HepG2 (cell line): Measurements from ENCODE around the gene UST. TPM values are rescaled to one million over a fixed set of nuclear protein-coding genes. Genes with fewer than 3 reads are reported as not detected.

Experiments
- ATF7-NPFF ChIP-seq: sonication (generic); formaldehyde crosslinking; IDR thresholded peaks from 2 replicates; pipeline ENCODE4 v1.8.1; 2023; ENCODE audit warnings: mild to moderate bottlenecking, low read depth, missing genetic modification reagents, moderate library complexity
- BORCS8-MEF2B ChIP-seq: sonication (generic); formaldehyde crosslinking; IDR thresholded peaks from 2 replicates; pipeline ENCODE4 v1.8.0; 2022; ENCODE audit warnings: mild to moderate bottlenecking, missing genetic modification reagents
- FOSL2 ChIP-seq: sonication (generic); formaldehyde crosslinking; IDR thresholded peaks from 2 replicates; pipeline ENCODE4 v1.4.0; 2020; ENCODE audit warnings: missing genetic modification reagents
- SMAD3 ChIP-seq: sonication (generic); formaldehyde crosslinking; IDR thresholded peaks from 2 replicates; pipeline ENCODE4 v1.4.0; 2020; ENCODE audit warnings: missing genetic modification reagents
- ZMYM2 ChIP-seq: sonication (generic); formaldehyde crosslinking; IDR thresholded peaks from 2 replicates; pipeline ENCODE4 v1.8.0; 2022; ENCODE audit warnings: mild to moderate bottlenecking, missing genetic modification reagents
- ZNF20 ChIP-seq: sonication (generic); formaldehyde crosslinking; IDR thresholded peaks from 2 replicates; pipeline ENCODE4 v1.4.0; 2020; ENCODE audit warnings: mild to moderate bottlenecking, moderate library complexity, missing genetic modification reagents
- ZNF260 ChIP-seq: sonication (generic); formaldehyde crosslinking; IDR thresholded peaks from 2 replicates; pipeline ENCODE4 v1.4.0; 2020; ENCODE audit warnings: missing genetic modification reagents, low read depth, mild to moderate bottlenecking, borderline replicate concordance
- ZNF556 ChIP-seq: sonication (generic); formaldehyde crosslinking; IDR thresholded peaks from 2 replicates; pipeline ENCODE4 v1.4.0; 2020; ENCODE audit warnings: mild to moderate bottlenecking, missing genetic modification reagents, borderline replicate concordance
- ZNF598 ChIP-seq: sonication (generic); formaldehyde crosslinking; IDR thresholded peaks from 2 replicates; pipeline ENCODE4 v1.5.1; 2020; ENCODE audit warnings: mild to moderate bottlenecking, missing genetic modification reagents, borderline replicate concordance
- ZNF790 ChIP-seq: sonication (generic); formaldehyde crosslinking; IDR thresholded peaks from 2 replicates; pipeline ENCODE4 v1.8.0; 2022; ENCODE audit warnings: missing genetic modification reagents, mild to moderate bottlenecking, borderline replicate concordance
- polyA plus RNA-seq, 8 experiments: library from polyadenylated mRNA; depleted of rRNA in 3 of 8; stranded (reverse) in 7 of 8; unstranded in 1 of 8; fragments of >200 nt; fragmentation: Illumina TruSeq in 4 of 8; extraction: Trizol in 4 of 8; gene quantifications; 2 replicates each; pipeline versions ENCODE4 v1.2.1 to v1.2.3, GENCODE V29; 2011 to 2016; ENCODE audit warnings: low read depth in 4 of 8, missing spikeins in 1 of 8, mixed read lengths in 1 of 8; ENCODE audit not compliant: insufficient read depth in 1 of 8
- total RNA-seq, 5 experiments: library from RNA; depleted of rRNA; stranded (reverse); fragments of >200 nt; fragmentation: Illumina TruSeq; extraction: Trizol; gene quantifications; 2 replicates each; pipeline ENCODE4 v1.2.3, GENCODE V29; 2016; ENCODE audit warnings: low read depth in 1 of 5
- TF ChIP-seq, protein P1 (sequence below): sonication (generic); formaldehyde crosslinking; IDR thresholded peaks from 2 replicates; pipeline ENCODE4 v1.4.0; 2020; ENCODE audit warnings: mild to moderate bottlenecking, missing genetic modification reagents
- TF ChIP-seq, protein P2 (sequence below): sonication (generic); formaldehyde crosslinking; IDR thresholded peaks from 2 replicates; pipeline ENCODE4 v1.4.0; 2020; ENCODE audit warnings: missing genetic modification reagents, low read depth, mild to moderate bottlenecking, borderline replicate concordance
- TF ChIP-seq, protein P3 (sequence below): sonication (generic); formaldehyde crosslinking; IDR thresholded peaks from 2 replicates; pipeline ENCODE4 v1.5.1; 2020; ENCODE audit warnings: mild to moderate bottlenecking, missing genetic modification reagents, moderate library complexity

Gene UST
- total and polyA plus RNA-seq, 2 of the 13 experiments (the other 11 are each of a cell fraction or from before 2014, with no cell fraction given): 0.27 TPM; not detected in 1

DNA sequence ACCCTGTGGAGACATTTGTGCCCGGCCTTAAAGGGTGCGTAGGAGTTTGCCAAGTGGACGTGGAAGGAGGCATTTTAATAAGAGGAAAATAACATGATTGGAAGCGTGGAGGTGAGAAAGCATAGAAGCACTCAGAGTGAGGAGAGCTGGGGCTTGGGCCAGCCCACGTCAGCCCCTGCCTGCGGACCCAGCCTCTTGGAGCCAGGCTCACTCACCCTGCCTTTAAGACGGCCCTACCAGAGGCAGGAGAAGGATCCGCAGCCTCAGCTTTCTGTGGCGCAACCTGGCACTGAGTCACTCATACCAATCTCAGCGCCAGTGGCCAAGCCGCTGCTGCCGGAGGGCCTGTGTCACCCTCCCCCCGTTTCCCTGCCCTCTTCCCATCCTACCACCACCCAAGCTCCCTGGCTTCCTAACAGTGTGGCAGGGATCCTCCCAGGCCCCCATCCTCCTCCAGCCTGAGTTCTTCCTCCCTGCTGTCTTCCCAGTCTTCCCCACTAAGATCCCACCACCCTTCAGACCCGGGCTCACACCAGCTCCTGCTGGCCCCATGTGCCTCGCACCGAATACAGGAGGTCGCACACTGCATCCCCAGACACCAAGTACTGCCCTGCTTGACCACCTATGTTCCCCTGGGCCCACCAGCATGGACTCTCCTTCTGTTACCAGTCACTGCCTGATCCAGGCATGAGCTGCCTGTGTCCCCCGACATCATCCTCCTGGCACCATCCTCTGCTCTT is 285.2 kb downstream of the UST start (continued):
- TF ChIP-seq, protein P1, sequence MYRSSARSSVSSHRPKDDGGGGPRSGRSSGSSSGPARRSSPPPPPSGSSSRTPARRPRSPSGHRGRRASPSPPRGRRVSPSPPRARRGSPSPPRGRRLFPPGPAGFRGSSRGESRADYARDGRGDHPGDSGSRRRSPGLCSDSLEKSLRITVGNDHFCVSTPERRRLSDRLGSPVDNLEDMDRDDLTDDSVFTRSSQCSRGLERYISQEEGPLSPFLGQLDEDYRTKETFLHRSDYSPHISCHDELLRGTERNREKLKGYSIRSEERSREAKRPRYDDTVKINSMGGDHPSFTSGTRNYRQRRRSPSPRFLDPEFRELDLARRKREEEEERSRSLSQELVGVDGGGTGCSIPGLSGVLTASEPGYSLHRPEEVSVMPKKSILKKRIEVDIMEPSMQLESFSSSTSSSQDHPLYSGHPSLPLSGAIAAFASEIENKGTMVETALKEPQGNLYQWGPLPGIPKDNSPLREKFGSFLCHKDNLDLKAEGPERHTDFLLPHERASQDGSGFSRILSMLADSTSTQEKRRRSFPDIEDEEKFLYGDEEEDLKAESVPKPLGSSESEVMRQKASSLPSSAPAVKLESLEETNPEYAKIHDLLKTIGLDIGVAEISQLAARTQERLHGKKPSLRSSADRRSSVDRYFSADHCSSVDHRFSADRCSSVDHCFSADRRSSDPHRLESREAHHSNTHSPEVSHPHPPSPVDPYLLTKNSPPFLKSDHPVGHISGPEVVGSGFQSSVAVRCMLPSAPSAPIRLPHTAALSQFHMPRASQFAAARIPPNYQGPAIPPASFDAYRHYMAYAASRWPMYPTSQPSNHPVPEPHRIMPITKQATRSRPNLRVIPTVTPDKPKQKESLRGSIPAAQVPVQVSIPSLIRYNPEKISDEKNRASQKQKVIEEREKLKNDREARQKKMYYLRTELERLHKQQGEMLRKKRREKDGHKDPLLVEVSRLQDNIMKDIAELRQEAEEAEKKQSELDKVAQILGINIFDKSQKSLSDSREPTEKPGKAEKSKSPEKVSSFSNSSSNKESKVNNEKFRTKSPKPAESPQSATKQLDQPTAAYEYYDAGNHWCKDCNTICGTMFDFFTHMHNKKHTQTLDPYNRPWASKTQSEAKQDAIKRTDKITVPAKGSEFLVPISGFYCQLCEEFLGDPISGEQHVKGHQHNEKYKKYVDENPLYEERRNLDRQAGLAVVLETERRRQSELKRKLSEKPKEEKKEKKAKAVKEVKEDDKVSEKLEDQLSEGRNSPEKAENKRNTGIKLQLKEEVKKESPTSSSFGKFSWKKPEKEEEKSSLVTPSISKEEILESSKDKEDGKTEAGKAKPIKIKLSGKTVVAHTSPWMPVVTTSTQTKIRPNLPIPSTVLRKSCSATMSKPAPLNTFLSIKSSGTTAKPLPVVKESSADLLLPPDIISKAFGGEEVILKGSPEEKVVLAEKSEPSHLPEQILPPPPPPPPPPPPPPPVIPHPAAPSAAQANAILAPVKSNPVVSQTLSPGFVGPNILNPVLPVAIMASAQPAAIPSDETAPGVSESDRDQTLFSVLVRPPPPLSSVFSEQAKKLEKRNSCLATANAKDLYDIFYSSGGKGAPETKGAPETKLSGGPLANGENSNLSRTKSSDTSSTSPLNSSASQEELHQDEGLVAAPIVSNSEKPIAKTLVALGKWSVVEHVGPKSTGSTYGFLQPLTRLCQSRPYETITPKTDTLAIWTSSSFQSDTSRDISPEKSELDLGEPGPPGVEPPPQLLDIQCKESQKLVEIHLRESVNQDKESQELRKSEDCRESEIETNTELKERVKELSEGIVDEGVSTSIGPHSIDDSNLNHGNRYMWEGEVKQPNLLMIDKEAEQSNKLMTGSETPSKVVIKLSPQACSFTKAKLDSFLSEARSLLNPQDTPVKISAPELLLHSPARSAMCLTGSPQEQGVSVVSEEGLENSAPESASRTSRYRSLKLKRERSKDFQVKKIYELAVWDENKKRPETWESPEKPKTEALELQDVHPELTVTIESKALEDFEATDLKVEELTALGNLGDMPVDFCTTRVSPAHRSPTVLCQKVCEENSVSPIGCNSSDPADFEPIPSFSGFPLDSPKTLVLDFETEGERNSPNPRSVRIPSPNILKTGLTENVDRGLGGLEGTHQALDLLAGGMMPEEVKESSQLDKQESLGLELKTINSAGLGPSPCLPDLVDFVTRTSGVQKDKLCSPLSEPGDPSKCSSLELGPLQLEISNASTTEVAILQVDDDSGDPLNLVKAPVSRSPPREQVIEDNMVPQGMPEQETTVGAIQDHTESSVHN: 0 out of 2 replicates have a peak, but pooled peaks have one; percentile 58
- TF ChIP-seq SMAD3 (CRISPR knock-in tag): no peak
- TF ChIP-seq BORCS8-MEF2B (CRISPR knock-in tag): peak; percentile 78
- TF ChIP-seq, protein P2, sequence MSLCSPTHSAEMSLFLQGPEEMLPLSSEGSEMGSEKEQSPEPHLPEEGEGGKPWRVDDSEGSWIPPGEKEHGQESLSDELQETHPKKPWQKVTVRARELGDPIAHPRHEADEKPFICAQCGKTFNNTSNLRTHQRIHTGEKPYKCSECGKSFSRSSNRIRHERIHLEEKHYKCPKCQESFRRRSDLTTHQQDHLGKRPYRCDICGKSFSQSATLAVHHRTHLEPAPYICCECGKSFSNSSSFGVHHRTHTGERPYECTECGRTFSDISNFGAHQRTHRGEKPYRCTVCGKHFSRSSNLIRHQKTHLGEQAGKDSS (CRISPR knock-in tag): peak; percentile 52; the same call in 1 of the 2 replicates
- peak; percentile 60; the same call in 1 of the 2 replicates for TF ChIP-seq ZNF556 (CRISPR knock-in tag)
- TF ChIP-seq ATF7-NPFF (CRISPR knock-in tag): 0 out of 2 replicates have a peak, but pooled peaks have one; percentile 41
- TF ChIP-seq ZNF598 (CRISPR knock-in tag): peak; percentile 76; the same call in 1 of the 2 replicates
- TF ChIP-seq FOSL2 (CRISPR knock-in tag): peak; percentile 56; the same call in 1 of the 2 replicates
- 0 out of 2 replicates have a peak, but pooled peaks have one; percentile 41 for TF ChIP-seq ZNF790
- TF ChIP-seq ZMYM2 (CRISPR knock-in tag): peak; percentile 71; the same call in 1 of the 2 replicates
- no peak for TF ChIP-seq ZNF20 (CRISPR knock-in tag)
- no peak for TF ChIP-seq ZNF260
- TF ChIP-seq, protein P3, sequence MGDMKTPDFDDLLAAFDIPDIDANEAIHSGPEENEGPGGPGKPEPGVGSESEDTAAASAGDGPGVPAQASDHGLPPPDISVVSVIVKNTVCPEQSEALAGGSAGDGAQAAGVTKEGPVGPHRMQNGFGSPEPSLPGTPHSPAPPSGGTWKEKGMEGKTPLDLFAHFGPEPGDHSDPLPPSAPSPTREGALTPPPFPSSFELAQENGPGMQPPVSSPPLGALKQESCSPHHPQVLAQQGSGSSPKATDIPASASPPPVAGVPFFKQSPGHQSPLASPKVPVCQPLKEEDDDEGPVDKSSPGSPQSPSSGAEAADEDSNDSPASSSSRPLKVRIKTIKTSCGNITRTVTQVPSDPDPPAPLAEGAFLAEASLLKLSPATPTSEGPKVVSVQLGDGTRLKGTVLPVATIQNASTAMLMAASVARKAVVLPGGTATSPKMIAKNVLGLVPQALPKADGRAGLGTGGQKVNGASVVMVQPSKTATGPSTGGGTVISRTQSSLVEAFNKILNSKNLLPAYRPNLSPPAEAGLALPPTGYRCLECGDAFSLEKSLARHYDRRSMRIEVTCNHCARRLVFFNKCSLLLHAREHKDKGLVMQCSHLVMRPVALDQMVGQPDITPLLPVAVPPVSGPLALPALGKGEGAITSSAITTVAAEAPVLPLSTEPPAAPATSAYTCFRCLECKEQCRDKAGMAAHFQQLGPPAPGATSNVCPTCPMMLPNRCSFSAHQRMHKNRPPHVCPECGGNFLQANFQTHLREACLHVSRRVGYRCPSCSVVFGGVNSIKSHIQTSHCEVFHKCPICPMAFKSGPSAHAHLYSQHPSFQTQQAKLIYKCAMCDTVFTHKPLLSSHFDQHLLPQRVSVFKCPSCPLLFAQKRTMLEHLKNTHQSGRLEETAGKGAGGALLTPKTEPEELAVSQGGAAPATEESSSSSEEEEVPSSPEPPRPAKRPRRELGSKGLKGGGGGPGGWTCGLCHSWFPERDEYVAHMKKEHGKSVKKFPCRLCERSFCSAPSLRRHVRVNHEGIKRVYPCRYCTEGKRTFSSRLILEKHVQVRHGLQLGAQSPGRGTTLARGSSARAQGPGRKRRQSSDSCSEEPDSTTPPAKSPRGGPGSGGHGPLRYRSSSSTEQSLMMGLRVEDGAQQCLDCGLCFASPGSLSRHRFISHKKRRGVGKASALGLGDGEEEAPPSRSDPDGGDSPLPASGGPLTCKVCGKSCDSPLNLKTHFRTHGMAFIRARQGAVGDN (CRISPR knock-in tag): peak; percentile 70
